HepG2 (cell line): Measurements from ENCODE around the gene MAEA. TPM values are rescaled to one million over a fixed set of nuclear protein-coding genes. Genes with fewer than 3 reads are reported as not detected.
A peak's percentile ranks its signal among the peaks of the same experiment; 100 is the strongest.

Experiments used
- AGO2 ChIP-seq: fragments of 200-400 bp; formaldehyde crosslinking; optimal IDR thresholded peaks from 2 replicates; pipeline ENCODE3; 2017; ENCODE audit warnings: mild to moderate bottlenecking, low read depth, low read length, moderate library complexity
- ARNTL ChIP-seq: sonication (generic); formaldehyde crosslinking; IDR thresholded peaks from 2 replicates; pipeline ENCODE4 v1.4.0; 2020; ENCODE audit warnings: mild to moderate bottlenecking, missing genetic modification reagents
- GABPA ChIP-seq, 2 experiments: IDR thresholded peaks; 2 replicates each; pipeline ENCODE4 v1.6.1; 2011 to 2016; ENCODE audit warnings: low read depth in 2 of 2, low read length in 1 of 2, missing biosample characterization in 1 of 2, missing genetic modification characterization in 1 of 2
- ISX ChIP-seq: sonication (generic); formaldehyde crosslinking; conservative IDR thresholded peaks from 2 replicates; pipeline ENCODE4 v1.5.0; 2020; ENCODE audit warnings: missing genetic modification reagents
- KLF16 ChIP-seq, 2 experiments: sonication (generic) in 1 of 2; formaldehyde crosslinking in 1 of 2; IDR thresholded peaks; 2 replicates each; pipeline versions ENCODE4 v1.6.1 to v1.8.0; 2016 to 2023; ENCODE audit warnings: missing genetic modification reagents in 2 of 2, missing compliant biosample characterization in 1 of 2
- KLF6 ChIP-seq: IDR thresholded peaks from 2 replicates; pipeline ENCODE4 v1.8.0; 2016; ENCODE audit warnings: missing biosample characterization, missing genetic modification reagents
- KMT2A ChIP-seq: sonication (generic); formaldehyde crosslinking; IDR thresholded peaks from 2 replicates; pipeline ENCODE4 v1.4.0; 2020; ENCODE audit warnings: missing genetic modification reagents
- MXI1 ChIP-seq: IDR thresholded peaks from 3 replicates; pipeline ENCODE4 v1.6.1; 2012; ENCODE audit warnings: low read depth, low read length, inconsistent platforms, borderline replicate concordance
- NBN ChIP-seq: fragments of 450-650 bp; conservative IDR thresholded peaks from 2 replicates; pipeline ENCODE4 v1.6.1; 2017
- NFYB ChIP-seq: sonication (generic); formaldehyde crosslinking; IDR thresholded peaks from 2 replicates; pipeline ENCODE4 v1.4.0; 2020; ENCODE audit warnings: missing genetic modification reagents
- NRL ChIP-seq: sonication (generic); formaldehyde crosslinking; IDR thresholded peaks from 2 replicates; pipeline ENCODE4 v1.5.0; 2020; ENCODE audit warnings: missing genetic modification reagents, mild to moderate bottlenecking, moderate library complexity, borderline replicate concordance
- POLR2A ChIP-seq, 2 experiments: IDR thresholded peaks; 2 replicates each; pipeline ENCODE4 v1.6.1; 2011; ENCODE audit warnings: low read depth in 2 of 2, low read length in 2 of 2, mild to moderate bottlenecking in 1 of 2, moderate library complexity in 1 of 2; ENCODE audit not compliant: insufficient read depth in 1 of 2
- RARG ChIP-seq: sonication (generic); formaldehyde crosslinking; IDR thresholded peaks from 2 replicates; pipeline ENCODE4 v1.4.0; 2020; ENCODE audit warnings: low read depth, mild to moderate bottlenecking, missing genetic modification reagents
- SALL2 ChIP-seq: sonication (generic); formaldehyde crosslinking; IDR thresholded peaks from 2 replicates; pipeline ENCODE4 v1.8.1; 2023; ENCODE audit warnings: mild to moderate bottlenecking, missing genetic modification reagents, inconsistent platforms
- SP5 ChIP-seq: IDR thresholded peaks from 2 replicates; pipeline ENCODE4 v1.6.1; 2016; ENCODE audit warnings: low read depth, borderline replicate concordance
- TARDBP ChIP-seq: sonication (generic); formaldehyde crosslinking; IDR thresholded peaks from 2 replicates; pipeline ENCODE4 v1.8.0; 2022; ENCODE audit warnings: mild to moderate bottlenecking, missing genetic modification reagents
- TCF12 ChIP-seq, 2 experiments: fragments of 450-650 bp in 1 of 2; sonication (generic) in 1 of 2; formaldehyde crosslinking in 1 of 2; IDR thresholded peaks; 2 replicates each; pipeline versions ENCODE4 v1.6.1 to v1.8.0; 2017 to 2022; ENCODE audit warnings: antibody characterized with exemption in 1 of 2, mild to moderate bottlenecking in 1 of 2, missing genetic modification reagents in 1 of 2, moderate library complexity in 1 of 2
- ZBTB38 ChIP-seq: sonication (generic); formaldehyde crosslinking; IDR thresholded peaks from 2 replicates; pipeline ENCODE4 v1.5.1; 2020; ENCODE audit warnings: mild to moderate bottlenecking, missing genetic modification reagents
- ZBTB7B ChIP-seq: sonication (generic); formaldehyde crosslinking; IDR thresholded peaks from 2 replicates; pipeline ENCODE4 v1.4.0; 2020; ENCODE audit warnings: missing genetic modification reagents
- ZMAT3 ChIP-seq: sonication (generic); formaldehyde crosslinking; conservative IDR thresholded peaks from 2 replicates; pipeline ENCODE4 v1.7.0; 2021; ENCODE audit warnings: missing genetic modification reagents
- ZNF138 ChIP-seq: sonication (generic); formaldehyde crosslinking; IDR thresholded peaks from 2 replicates; pipeline ENCODE4 v1.5.0; 2020; ENCODE audit warnings: mild to moderate bottlenecking, low read depth, missing genetic modification reagents
- ZNF225 ChIP-seq: sonication (generic); formaldehyde crosslinking; IDR thresholded peaks from 2 replicates; pipeline ENCODE4 v1.4.0; 2020; ENCODE audit warnings: mild to moderate bottlenecking, missing genetic modification reagents
- ZNF230 ChIP-seq: sonication (generic); formaldehyde crosslinking; IDR thresholded peaks from 2 replicates; pipeline ENCODE4 v1.4.0; 2020; ENCODE audit warnings: mild to moderate bottlenecking, missing genetic modification reagents
- ZNF3 ChIP-seq: IDR thresholded peaks from 2 replicates; pipeline ENCODE4 v1.7.0; 2017; ENCODE audit warnings: inconsistent platforms
- ZNF709 ChIP-seq: sonication (generic); formaldehyde crosslinking; IDR thresholded peaks from 2 replicates; pipeline ENCODE4 v1.5.0; 2020; ENCODE audit warnings: mild to moderate bottlenecking, missing genetic modification reagents
- ZNF75D ChIP-seq: sonication (generic); formaldehyde crosslinking; IDR thresholded peaks from 2 replicates; pipeline ENCODE4 v1.8.1; 2023; ENCODE audit warnings: missing genetic modification reagents, mild to moderate bottlenecking, borderline replicate concordance
- ZNF777 ChIP-seq: sonication (generic); formaldehyde crosslinking; IDR thresholded peaks from 2 replicates; pipeline ENCODE4 v1.4.0; 2020; ENCODE audit warnings: missing genetic modification reagents
- polyA plus RNA-seq, 8 experiments: library from polyadenylated mRNA; depleted of rRNA in 3 of 8; stranded (reverse) in 7 of 8; unstranded in 1 of 8; fragments of >200 nt; fragmentation: Illumina TruSeq in 4 of 8; extraction: Trizol in 4 of 8; gene quantifications; 2 replicates each; pipeline versions ENCODE4 v1.2.1 to v1.2.3, GENCODE V29; 2011 to 2016; ENCODE audit warnings: low read depth in 4 of 8, missing spikeins in 1 of 8, mixed read lengths in 1 of 8; ENCODE audit not compliant: insufficient read depth in 1 of 8
- total RNA-seq, 5 experiments: library from RNA; depleted of rRNA; stranded (reverse); fragments of >200 nt; fragmentation: Illumina TruSeq; extraction: Trizol; gene quantifications; 2 replicates each; pipeline ENCODE4 v1.2.3, GENCODE V29; 2016; ENCODE audit warnings: low read depth in 1 of 5
- TF ChIP-seq, protein P1 (sequence below): fragments of 450-650 bp; IDR thresholded peaks from 2 replicates; pipeline ENCODE4 v1.6.1; 2016
- TF ChIP-seq, protein P2 (sequence below): sonication (generic); formaldehyde crosslinking; IDR thresholded peaks from 2 replicates; pipeline ENCODE4 v1.5.0; 2020; ENCODE audit warnings: mild to moderate bottlenecking, missing genetic modification reagents

The MAEA gene
- total and polyA plus RNA-seq, 2 of the 13 experiments (the other 11 are each of a cell fraction or from before 2014, with no cell fraction given): 52.0 to 57.1 TPM

DNA sequence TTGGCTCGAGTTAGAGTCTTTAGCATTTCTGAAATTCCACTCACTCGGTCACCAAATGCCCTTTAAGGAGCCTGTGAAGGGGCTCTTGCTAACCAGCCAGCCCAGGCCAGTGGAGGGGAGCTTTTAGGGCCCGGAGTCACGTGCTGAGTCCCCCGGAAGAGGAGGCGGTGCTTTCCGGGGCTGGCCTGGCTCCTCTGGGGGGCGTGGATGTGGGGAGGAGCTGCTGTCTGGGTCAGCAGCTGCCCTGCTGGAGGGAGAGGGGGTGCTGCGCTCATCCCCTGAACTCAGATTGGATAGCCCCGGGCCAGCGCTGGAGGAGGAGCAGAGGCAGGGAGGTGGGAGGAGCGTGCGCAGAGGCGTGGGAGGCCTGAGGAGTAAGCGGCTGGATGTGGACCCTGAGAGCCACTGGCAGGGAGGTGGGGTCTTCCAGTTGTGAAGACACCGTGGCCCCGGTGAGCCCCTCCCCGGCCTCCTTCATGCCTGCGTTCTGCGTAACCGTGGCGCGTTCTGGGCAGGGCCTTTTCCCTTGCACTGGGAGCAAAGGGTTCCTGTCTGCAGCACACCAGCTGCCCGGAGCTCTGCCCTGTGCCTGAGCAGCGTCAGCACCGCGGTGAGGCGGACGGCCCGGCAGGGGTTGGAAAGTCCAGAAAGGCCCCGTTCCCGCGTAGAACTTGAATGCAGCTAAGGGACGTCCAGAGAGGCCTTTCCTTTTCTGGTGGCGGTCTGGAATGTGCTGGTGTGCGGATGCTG, 19.7 kb downstream of the MAEA start (continued):
- TF ChIP-seq NBN: no peak
- TF ChIP-seq ZNF230 (CRISPR knock-in tag): no peak
- TF ChIP-seq, protein P1, sequence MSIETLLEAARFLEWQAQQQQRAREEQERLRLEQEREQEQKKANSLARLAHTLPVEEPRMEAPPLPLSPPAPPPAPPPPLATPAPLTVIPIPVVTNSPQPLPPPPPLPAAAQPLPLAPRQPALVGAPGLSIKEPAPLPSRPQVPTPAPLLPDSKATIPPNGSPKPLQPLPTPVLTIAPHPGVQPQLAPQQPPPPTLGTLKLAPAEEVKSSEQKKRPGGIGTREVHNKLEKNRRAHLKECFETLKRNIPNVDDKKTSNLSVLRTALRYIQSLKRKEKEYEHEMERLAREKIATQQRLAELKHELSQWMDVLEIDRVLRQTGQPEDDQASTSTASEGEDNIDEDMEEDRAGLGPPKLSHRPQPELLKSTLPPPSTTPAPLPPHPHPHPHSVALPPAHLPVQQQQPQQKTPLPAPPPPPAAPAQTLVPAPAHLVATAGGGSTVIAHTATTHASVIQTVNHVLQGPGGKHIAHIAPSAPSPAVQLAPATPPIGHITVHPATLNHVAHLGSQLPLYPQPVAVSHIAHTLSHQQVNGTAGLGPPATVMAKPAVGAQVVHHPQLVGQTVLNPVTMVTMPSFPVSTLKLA: peak; percentile 46
- TF ChIP-seq NFYB (CRISPR knock-in tag): peak; percentile 63
- no peak for TF ChIP-seq SALL2 (CRISPR knock-in tag)
- TF ChIP-seq ZNF777 (CRISPR knock-in tag): no peak
- TF ChIP-seq KMT2A (CRISPR knock-in tag): peak; percentile 37; the same call in 1 of the 2 replicates
- TF ChIP-seq ZNF3 (CRISPR knock-in tag): no peak
- peak; percentile 75 for TF ChIP-seq ZBTB38
- no peak for TF ChIP-seq ISX
- peak; percentile 77; the same call in 1 of the 2 replicates for TF ChIP-seq ARNTL (CRISPR knock-in tag)
- TF ChIP-seq ZNF709 (CRISPR knock-in tag): peak; percentile 71
- no peak for TF ChIP-seq GABPA (IDR thresholded peaks at IDR 0.05; ENCODE audit: low read depth, low read length)
- peak; percentile 92 for TF ChIP-seq GABPA (CRISPR knock-in tag; IDR thresholded peaks at IDR 0.05; ENCODE audit: low read depth)
- TF ChIP-seq ZNF225 (CRISPR knock-in tag): peak; percentile 25; the same call in 1 of the 2 replicates
- peak; percentile 56; the same call in 1 of the 2 replicates for TF ChIP-seq ZBTB7B (CRISPR knock-in tag)
- peak; percentile 90 for TF ChIP-seq AGO2
- peak; percentile 47; the same call in 1 of the 2 replicates for TF ChIP-seq NRL (CRISPR knock-in tag)
- TF ChIP-seq ZNF138 (CRISPR knock-in tag): 0 out of 2 replicates have a peak, but pooled peaks have one; percentile 12
- TF ChIP-seq, protein P2, sequence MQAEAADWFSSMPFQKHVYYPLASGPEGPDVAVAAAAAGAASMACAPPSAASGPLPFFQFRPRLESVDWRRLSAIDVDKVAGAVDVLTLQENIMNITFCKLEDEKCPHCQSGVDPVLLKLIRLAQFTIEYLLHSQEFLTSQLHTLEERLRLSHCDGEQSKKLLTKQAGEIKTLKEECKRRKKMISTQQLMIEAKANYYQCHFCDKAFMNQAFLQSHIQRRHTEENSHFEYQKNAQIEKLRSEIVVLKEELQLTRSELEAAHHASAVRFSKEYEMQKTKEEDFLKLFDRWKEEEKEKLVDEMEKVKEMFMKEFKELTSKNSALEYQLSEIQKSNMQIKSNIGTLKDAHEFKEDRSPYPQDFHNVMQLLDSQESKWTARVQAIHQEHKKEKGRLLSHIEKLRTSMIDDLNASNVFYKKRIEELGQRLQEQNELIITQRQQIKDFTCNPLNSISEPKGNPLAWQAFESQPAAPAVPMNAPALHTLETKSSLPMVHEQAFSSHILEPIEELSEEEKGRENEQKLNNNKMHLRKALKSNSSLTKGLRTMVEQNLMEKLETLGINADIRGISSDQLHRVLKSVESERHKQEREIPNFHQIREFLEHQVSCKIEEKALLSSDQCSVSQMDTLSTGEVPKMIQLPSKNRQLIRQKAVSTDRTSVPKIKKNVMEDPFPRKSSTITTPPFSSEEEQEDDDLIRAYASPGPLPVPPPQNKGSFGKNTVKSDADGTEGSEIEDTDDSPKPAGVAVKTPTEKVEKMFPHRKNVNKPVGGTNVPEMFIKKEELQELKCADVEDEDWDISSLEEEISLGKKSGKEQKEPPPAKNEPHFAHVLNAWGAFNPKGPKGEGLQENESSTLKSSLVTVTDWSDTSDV (CRISPR knock-in tag): no peak
- peak; percentile 86 for TF ChIP-seq SP5 (CRISPR knock-in tag)
- TF ChIP-seq MXI1: peak; percentile 78; the same call in 1 of the 3 replicates
- TF ChIP-seq RARG (CRISPR knock-in tag): no peak
- peak in 1 of 2 experiments; percentile 48; a peak in 1 of 4 replicates for TF ChIP-seq KLF16 (CRISPR knock-in tag; IDR thresholded peaks at IDR 0.05)
- peak; percentile 75; the same call in 1 of the 2 replicates for TF ChIP-seq ZMAT3 (CRISPR knock-in tag)
- no peak for TF ChIP-seq ZNF75D (CRISPR knock-in tag)
- peak in 1 of 2 experiments; percentile 33; a peak in 1 of 4 replicates for TF ChIP-seq POLR2A (IDR thresholded peaks at IDR 0.05; ENCODE audit: insufficient read depth in 1 of 2, low read depth in 2 of 2, low read length in 2 of 2)
- no peak for TF ChIP-seq TCF12 (IDR thresholded peaks at IDR 0.05)
- TF ChIP-seq TCF12 (CRISPR knock-in tag; IDR thresholded peaks at IDR 0.05): no peak
- TF ChIP-seq KLF6 (CRISPR knock-in tag): no peak
- TF ChIP-seq TARDBP: 0 out of 2 replicates have a peak, but pooled peaks have one; percentile 17
